Mammary epithelial cell (primary cell): ENCODE results near the gene SBK1.

ENCODE experiments used
- EZH2 ChIP-seq: IDR thresholded peaks from 2 replicates; pipeline ENCODE4 v1.6.1; 2012; ENCODE audit warnings: low read length, inconsistent platforms, borderline replicate concordance
- TF ChIP-seq, protein P1 (sequence below), 2 donors: IDR thresholded peaks in 1 of 2; conservative IDR thresholded peaks in 1 of 2; 2 replicates each; pipeline ENCODE4 v1.5.1; 2011 to 2012; ENCODE audit warnings: inconsistent platforms in 2 of 2, low read length in 2 of 2, mild to moderate bottlenecking in 2 of 2, control low read depth in 1 of 2, low read depth in 1 of 2; ENCODE audit not compliant: insufficient read depth in 1 of 2; ENCODE audit errors: extremely low read depth in 1 of 2

DNA sequence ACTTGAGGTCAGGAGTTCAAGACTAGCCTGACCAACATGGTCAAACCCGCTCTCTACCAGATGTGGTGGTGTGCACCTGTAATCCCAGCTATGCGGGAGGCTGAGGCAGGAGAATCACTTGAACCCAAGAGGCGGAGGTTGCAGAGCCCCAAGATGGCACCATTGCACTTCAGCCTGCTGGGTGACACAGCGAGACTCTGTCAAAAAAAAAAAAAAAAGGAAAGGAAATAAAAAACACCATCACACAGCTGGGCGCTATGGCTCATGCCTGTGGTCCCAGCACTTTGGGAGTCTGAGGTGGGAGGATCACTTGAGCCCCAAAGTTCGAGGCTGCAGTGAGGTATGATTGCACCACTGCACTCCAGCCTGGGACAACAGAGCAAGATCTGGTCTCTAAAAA is 13.3 kb upstream of the SBK1 start:
- TF ChIP-seq, protein P1, sequence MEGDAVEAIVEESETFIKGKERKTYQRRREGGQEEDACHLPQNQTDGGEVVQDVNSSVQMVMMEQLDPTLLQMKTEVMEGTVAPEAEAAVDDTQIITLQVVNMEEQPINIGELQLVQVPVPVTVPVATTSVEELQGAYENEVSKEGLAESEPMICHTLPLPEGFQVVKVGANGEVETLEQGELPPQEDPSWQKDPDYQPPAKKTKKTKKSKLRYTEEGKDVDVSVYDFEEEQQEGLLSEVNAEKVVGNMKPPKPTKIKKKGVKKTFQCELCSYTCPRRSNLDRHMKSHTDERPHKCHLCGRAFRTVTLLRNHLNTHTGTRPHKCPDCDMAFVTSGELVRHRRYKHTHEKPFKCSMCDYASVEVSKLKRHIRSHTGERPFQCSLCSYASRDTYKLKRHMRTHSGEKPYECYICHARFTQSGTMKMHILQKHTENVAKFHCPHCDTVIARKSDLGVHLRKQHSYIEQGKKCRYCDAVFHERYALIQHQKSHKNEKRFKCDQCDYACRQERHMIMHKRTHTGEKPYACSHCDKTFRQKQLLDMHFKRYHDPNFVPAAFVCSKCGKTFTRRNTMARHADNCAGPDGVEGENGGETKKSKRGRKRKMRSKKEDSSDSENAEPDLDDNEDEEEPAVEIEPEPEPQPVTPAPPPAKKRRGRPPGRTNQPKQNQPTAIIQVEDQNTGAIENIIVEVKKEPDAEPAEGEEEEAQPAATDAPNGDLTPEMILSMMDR (conservative IDR thresholded peaks at IDR 0.05 in 1 of 2, IDR thresholded peaks at IDR 0.05 in 1 of 2; ENCODE audit: extremely low read depth in 1 of 2, insufficient read depth in 1 of 2, low read depth in 1 of 2, low read length in 2 of 2): no peak
- no peak for TF ChIP-seq EZH2
